Activated CD8-positive, alpha-beta T cell treated with anti-CD3 and anti-CD28 coated beads for 36 hours (primary cell): Measurements from ENCODE around the gene XPO4. TPM values are rescaled to one million over a fixed set of nuclear protein-coding genes. Genes with fewer than 3 reads are reported as not detected.

Experiments used
- ATAC-seq: fragments of 200-7000 bp; cut with Tn5 transposase; one replicate; pipeline ENCODE4 v1.10.0; 2021; ENCODE audit warnings: mild to moderate bottlenecking, moderate library complexity
- CTCF ChIA-PET: fragments of 350-600 bp; sonication (Branson Sonifier 250); formaldehyde crosslinking; loops from one replicate; lab custom pipeline; 2021; ENCODE audit warnings: antibody characterized with exemption; lab: Charles Lee
- POLR2A ChIA-PET: fragments of 350-600 bp; sonication (Branson Sonifier 250); formaldehyde crosslinking; loops from one replicate; lab custom pipeline; 2021; ENCODE audit warnings: antibody characterized with exemption; lab: Charles Lee
- DNase-seq: peaks from one replicate; pipeline ENCODE4 v3.0.0-alpha.2; 2020
- H3K27ac Mint-ChIP-seq: one replicate; pipeline ENCODE4 v1.8.0; 2021; ENCODE audit warnings: mild to moderate bottlenecking, mixed read lengths
- H3K27me3 Mint-ChIP-seq: one replicate; pipeline ENCODE4 v1.8.0; 2021; ENCODE audit warnings: mixed read lengths
- H3K36me3 Mint-ChIP-seq: one replicate; pipeline ENCODE4 v1.8.0; 2021; ENCODE audit warnings: low read depth, mixed read lengths
- H3K4me1 Mint-ChIP-seq: one replicate; pipeline ENCODE4 v1.8.0; 2021; ENCODE audit warnings: low read depth, mixed read lengths
- H3K4me3 Mint-ChIP-seq: one replicate; pipeline ENCODE4 v1.8.0; 2021; ENCODE audit warnings: mild to moderate bottlenecking, moderate library complexity, mixed read lengths
- H3K9me3 Mint-ChIP-seq: one replicate; pipeline ENCODE4 v1.8.0; 2021; ENCODE audit warnings: mixed read lengths
- intact Hi-C: fragments of 100-400 bp; cut with micrococcal nuclease; formaldehyde crosslinking; loops from one replicate; pipeline ENCODE4 v1.10.0; 2022
- total RNA-seq, 2 experiments: library from RNA; stranded (reverse); gene quantifications; one replicate each; pipeline ENCODE4 v1.2.3, GENCODE V29; 2021
- TF ChIP-seq, protein P1 (sequence below): fragments of 200-600 bp; IDR thresholded peaks from one replicate; pipeline ENCODE4 v1.8.0; 2022; ENCODE audit warnings: antibody characterized with exemption, mild to moderate bottlenecking

Gene XPO4
- total RNA-seq, 2 experiments from 2014 or later, result 26.6 to 28.0 TPM

DNA sequence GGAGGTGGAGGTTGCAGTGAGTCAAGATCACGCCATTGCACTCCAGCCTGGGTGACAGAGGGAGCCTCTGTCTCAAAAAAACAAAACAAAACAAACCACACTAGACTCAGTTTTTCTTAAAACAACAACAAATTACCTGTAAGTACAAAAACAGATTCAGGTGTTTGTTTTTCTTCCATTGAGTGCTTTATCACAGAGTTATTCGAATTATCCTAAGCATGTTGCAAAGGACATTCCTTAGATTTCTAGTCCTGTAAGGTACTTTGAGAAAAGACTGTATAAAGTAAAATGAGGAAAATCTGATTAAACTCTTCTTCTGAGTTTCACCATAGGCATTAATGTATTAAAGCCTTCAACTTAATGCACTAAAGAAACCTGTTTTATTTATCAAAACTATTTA, 126.6 kb downstream of the XPO4 start:
- ChIA-PET POLR2A (no interaction called here), CTCF (no interaction called here)
- no peak for DNase-seq
- no peaks in the 10 kb centered on the region for H3K9me3 Mint-ChIP-seq
- peaks cover 35% of the 10 kb centered on the region for H3K4me1 Mint-ChIP-seq
- ATAC-seq, result no peak
- peaks cover 42% of the 10 kb centered on the region for H3K36me3 Mint-ChIP-seq
- no peak overlapping the region for H3K27ac Mint-ChIP-seq
- TF ChIP-seq, protein P1, sequence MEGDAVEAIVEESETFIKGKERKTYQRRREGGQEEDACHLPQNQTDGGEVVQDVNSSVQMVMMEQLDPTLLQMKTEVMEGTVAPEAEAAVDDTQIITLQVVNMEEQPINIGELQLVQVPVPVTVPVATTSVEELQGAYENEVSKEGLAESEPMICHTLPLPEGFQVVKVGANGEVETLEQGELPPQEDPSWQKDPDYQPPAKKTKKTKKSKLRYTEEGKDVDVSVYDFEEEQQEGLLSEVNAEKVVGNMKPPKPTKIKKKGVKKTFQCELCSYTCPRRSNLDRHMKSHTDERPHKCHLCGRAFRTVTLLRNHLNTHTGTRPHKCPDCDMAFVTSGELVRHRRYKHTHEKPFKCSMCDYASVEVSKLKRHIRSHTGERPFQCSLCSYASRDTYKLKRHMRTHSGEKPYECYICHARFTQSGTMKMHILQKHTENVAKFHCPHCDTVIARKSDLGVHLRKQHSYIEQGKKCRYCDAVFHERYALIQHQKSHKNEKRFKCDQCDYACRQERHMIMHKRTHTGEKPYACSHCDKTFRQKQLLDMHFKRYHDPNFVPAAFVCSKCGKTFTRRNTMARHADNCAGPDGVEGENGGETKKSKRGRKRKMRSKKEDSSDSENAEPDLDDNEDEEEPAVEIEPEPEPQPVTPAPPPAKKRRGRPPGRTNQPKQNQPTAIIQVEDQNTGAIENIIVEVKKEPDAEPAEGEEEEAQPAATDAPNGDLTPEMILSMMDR, result no peak
- no peaks in the 10 kb centered on the region for H3K27me3 Mint-ChIP-seq
- no peak overlapping the region for H3K4me3 Mint-ChIP-seq
- intact Hi-C loops, result no loop called here

DNA sequence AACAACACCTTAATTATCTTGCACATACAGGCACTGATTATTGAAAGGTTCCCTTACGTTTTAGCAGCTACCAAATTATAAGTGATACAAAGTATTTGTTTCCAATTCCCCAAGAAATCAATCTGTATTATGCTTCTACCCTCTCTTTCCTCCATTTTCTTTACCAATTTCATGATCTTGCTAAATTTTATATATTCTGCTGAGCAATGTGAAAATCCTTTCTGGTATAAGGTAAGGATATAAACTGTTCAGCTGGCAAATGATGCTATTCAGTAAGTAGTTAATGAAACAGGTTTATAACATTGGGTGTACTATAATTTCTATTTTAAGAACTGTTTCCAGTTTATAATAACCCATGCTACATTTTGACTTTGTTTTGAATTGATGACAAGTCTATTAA, 127.8 kb downstream of the XPO4 start:
- ATAC-seq (no peak), DNase-seq (no peak)
- peaks cover 42% of the 10 kb centered on the region for H3K4me1 Mint-ChIP-seq
- TF ChIP-seq, protein P1, result no peak
- H3K9me3 Mint-ChIP-seq, result peaks cover 7% of the 10 kb centered on the region
- POLR2A ChIA-PET, result interaction anchor here (2.5 kb wide), 1 partner anchor 12 kb away, joined by 7 read pairs; no protein-coding TSS in a partner anchor
- peak overlapping the region; percentile 96 for H3K4me3 Mint-ChIP-seq
- CTCF ChIA-PET, result no interaction called here
- H3K27me3 Mint-ChIP-seq, result no peaks in the 10 kb centered on the region
- H3K27ac Mint-ChIP-seq, result peak overlapping the region; percentile 99
- H3K36me3 Mint-ChIP-seq, result peaks cover 49% of the 10 kb centered on the region
- intact Hi-C loops, result loop anchor here (5.0 kb wide), 1 partner anchor 67 kb away; no protein-coding TSS in a partner anchor

DNA sequence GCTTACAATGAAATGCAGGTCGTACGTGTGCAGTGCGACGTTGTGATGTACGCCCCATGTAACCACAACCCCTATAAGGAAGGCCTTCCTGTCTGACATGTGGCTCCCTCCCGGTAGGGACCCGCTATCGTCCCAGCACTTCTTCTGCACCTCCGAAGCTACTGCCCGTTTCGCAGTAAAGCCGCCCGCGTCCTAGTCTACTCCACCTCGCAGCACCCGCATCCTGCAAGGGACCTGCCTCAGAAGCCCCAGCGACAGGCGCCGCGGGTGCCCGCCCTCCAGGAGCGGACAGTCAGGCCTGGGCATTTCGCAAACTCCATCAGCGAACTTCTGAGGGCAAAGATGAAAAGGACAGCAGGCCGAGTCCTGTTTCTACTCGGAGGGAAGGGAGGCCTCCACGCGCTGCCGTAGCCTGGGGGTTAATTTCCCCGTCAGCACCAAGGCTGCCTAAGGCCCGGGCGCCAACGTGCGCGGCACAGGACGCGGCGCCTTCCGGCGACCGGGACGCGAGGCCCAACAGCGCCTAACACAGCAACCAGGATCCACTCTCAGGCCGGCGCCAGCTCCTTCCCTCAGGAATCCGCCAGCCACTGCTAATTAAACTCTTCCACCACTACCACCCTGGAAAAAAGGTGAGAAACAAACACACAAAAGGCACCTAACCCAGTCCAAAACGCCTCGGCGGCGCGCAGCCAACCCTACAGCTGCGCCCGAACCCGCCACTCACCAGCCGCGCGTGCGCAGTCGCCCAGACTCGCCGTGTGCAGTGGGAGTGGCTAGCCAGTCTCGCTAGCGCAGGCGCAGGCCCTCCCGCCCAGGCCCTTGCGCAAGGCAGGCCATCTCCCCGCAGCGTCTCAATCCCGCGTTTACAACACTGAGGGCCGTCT, 129.1 kb downstream of the XPO4 start, which contains the start of gene EEF1AKMT1:
TSS of gene EEF1AKMT1 (minus strand) at position 768 of the 887 bp plus-strand sequence. CDS start 16,363 bp downstream, outside the sequence.
- intact Hi-C loops, result loop anchor here (5.0 kb wide), 1 partner anchor 66 kb away; no protein-coding TSS in a partner anchor
- H3K4me3 Mint-ChIP-seq, result peak within 1 kb of the TSS; percentile 96
- DNase-seq (peak; percentile 94), ATAC-seq (peak; percentile 95)
- peaks cover 19% of the 10 kb centered on the region for H3K9me3 Mint-ChIP-seq
- TF ChIP-seq, protein P1, result no peak
- peaks cover 55% of the 10 kb centered on the region for H3K4me1 Mint-ChIP-seq
- ChIA-PET POLR2A (interaction anchor here (0.5 to 2.5 kb wide), 11 partner anchors 9 to 402 kb away, joined by 3 to 7 read pairs (median 3); partner anchors contain the start of genes MRPL57 and SKA3), CTCF (no interaction called here)
- H3K27me3 Mint-ChIP-seq, result no peaks in the 10 kb centered on the region
- H3K36me3 Mint-ChIP-seq, result peaks cover 62% of the 10 kb centered on the region
- H3K27ac Mint-ChIP-seq, result peak within 1 kb of the TSS; percentile 99

DNA sequence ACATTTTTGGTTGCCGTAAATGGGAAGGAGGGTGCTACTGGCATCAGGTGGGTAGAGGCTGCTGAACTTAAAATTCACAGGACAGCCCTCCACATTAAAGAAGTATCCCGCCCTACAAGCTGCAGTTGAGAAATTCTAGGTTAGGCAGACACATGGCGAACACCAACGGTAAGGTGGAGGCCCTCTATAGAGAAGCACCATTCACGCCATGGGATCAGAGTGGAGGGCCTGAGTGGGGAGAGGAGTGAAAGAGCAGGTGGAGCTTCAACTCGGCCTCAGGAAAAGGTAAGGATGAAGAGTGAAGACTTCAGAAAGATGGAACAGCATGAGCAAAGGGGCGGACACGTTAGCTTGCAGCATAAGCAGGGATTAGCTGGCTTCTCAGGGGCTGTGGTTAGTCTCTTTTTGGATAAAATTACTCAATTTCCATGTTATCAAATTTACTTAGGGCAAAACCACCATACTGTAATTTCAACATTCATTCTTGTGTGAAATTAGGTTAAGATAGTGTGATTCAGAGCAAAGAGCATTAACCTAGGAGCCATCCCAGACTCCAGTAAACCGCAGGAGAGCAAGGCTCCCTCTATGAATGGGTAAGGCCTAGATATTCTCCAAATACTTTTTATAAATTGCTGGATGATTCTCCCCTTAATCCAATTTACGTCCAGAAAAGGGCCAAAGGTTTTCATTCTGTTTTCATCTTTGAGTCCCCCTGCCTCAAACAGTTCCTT, 130.0 kb downstream of the XPO4 start:
- ChIA-PET CTCF (interaction anchor here (0.9 to 1.6 kb wide), 3 partner anchors 57 to 575 kb away, joined by 3 to 4 read pairs (median 3); no protein-coding TSS in a partner anchor), POLR2A (interaction anchor here (0.5 to 2.5 kb wide), 12 partner anchors 14 to 403 kb away, joined by 3 to 7 read pairs (median 3); partner anchors contain the start of genes MRPL57 and SKA3)
- TF ChIP-seq, protein P1, result no peak
- DNase-seq (no peak), ATAC-seq (no peak)
- H3K4me3 Mint-ChIP-seq, result peak overlapping the region; percentile 96
- H3K4me1 Mint-ChIP-seq, result peaks cover 52% of the 10 kb centered on the region
- intact Hi-C loops, result loop anchor here (5.0 kb wide), 1 partner anchor 65 kb away; no protein-coding TSS in a partner anchor
- no peaks in the 10 kb centered on the region for H3K27me3 Mint-ChIP-seq
- peaks cover 71% of the 10 kb centered on the region for H3K36me3 Mint-ChIP-seq
- H3K9me3 Mint-ChIP-seq, result peaks cover 27% of the 10 kb centered on the region
- H3K27ac Mint-ChIP-seq, result peak overlapping the region; percentile 99
